Measurements from ENCODE around the gene MATCAP1. TPM values are rescaled to one million over a fixed set of nuclear protein-coding genes. Genes with fewer than 3 reads are reported as not detected.
A peak's percentile ranks its signal among the peaks of the same experiment; 100 is the strongest.

The MATCAP1 gene
- total and polyA plus RNA-seq, 7 experiments from 2014 or later: 0.48 to 88.1 (median 4.9) TPM

- intact Hi-C loops (cut with micrococcal nuclease): loop anchor here (1.0 to 2.0 kb wide), 6 partner anchors 10 to 288 kb away; partner anchors contain the start of genes TMEM208 (in 2 of the 2), ATP6V0D1 (in 1 of the 2), FHOD1 (in 1 of the 2) and MATCAP1 (in 1 of the 2)
- Histone ChIP-seq H3K27me3 (ENCODE audit: control insufficient read depth in 2 of 2, insufficient read depth in 2 of 2, low read length in 2 of 2) (no peaks in the 10 kb centered on the region), H3K4me1 (ENCODE audit: control insufficient read depth in 2 of 2, insufficient read depth in 2 of 2, low read length in 2 of 2) (peaks cover 22 to 26% of the 10 kb centered on the region in 2 donors), H3K4me3 (ENCODE audit: low read length) (peak overlapping the region; percentile 72), H3K36me3 (ENCODE audit: control insufficient read depth in 2 of 3, insufficient read depth in 3 of 3, low read length in 3 of 3) (peaks cover 7 to 42% (median 23%) of the 10 kb centered on the region in 3 experiments), H3K27ac (ENCODE audit: low read depth, low read length) (peak overlapping the region; percentile 94), H3K9me3 (ENCODE audit: control insufficient read depth in 2 of 3, low read length in 3 of 3) (no peaks in the 10 kb centered on the region)
- peak overlapping the region; percentile 83 to 93 (median 92) for H3K4me3 Mint-ChIP-seq
- peaks cover 0 to 3% (median 0%) of the 10 kb centered on the region in 5 donors for H3K27me3 Mint-ChIP-seq
- no peak for DNase-seq
- peaks cover 5 to 24% (median 10%) of the 10 kb centered on the region in 5 donors for H3K36me3 Mint-ChIP-seq
- no peaks in the 10 kb centered on the region for H3K9me3 Mint-ChIP-seq
- ChIA-PET POLR2A (interaction anchor here (0.8 to 1.9 kb wide), 5 partner anchors 10 to 34 kb away, joined by 3 to 7 read pairs (median 5); partner anchors contain the start of genes FBXL8, MATCAP1, TMEM208 and TRADD), CTCF (interaction anchor here (0.6 kb wide), 2 partner anchors 56 to 636 kb away, joined by 3 read pairs; partner anchors contain the start of gene SLC9A5)
- H3K27ac Mint-ChIP-seq: peak overlapping the region; percentile 41 to 93 (median 84)
- ATAC-seq: no peak
- H3K4me1 Mint-ChIP-seq: peaks cover 22 to 50% (median 46%) of the 10 kb centered on the region in 7 donors
Observed at GRCh38 chr16:67192781-67193361, 9.1 kb upstream of the MATCAP1 start.

GRCh38 chr16:67191995-67192681 lies 8.4 kb upstream of the MATCAP1 start, which contains the start of gene E2F4:
Gene E2F4 (plus strand): TSS chr16:67192155. CDS start chr16:67192228, 73 bp downstream.
- peaks cover 22 to 26% of the 10 kb centered on the region in 2 donors for H3K4me1 ChIP-seq (ENCODE audit: control insufficient read depth in 2 of 2, insufficient read depth in 2 of 2, low read length in 2 of 2)
- H3K27ac ChIP-seq (ENCODE audit: low read depth, low read length): peak within 1 kb of the TSS; percentile 94
- Mint-ChIP-seq H3K27ac (peak within 1 kb of the TSS; percentile 53 to 95 (median 91)), H3K4me3 (peak within 1 kb of the TSS; percentile 83 to 93 (median 92)), H3K9me3 (no peaks in the 10 kb centered on the region), H3K4me1 (peaks cover 22 to 50% (median 46%) of the 10 kb centered on the region in 7 donors), H3K36me3 (peaks cover 5 to 24% (median 10%) of the 10 kb centered on the region in 5 donors), H3K27me3 (peaks cover 0 to 3% (median 0%) of the 10 kb centered on the region in 5 donors)
- peak; percentile 72 to 88 (median 80) for DNase-seq
- H3K9me3 ChIP-seq (ENCODE audit: control insufficient read depth in 2 of 3, low read length in 3 of 3): no peaks in the 10 kb centered on the region
- H3K4me3 ChIP-seq (ENCODE audit: low read length): peak within 1 kb of the TSS; percentile 72
- peak; percentile 97 for ATAC-seq
- no peaks in the 10 kb centered on the region for H3K27me3 ChIP-seq (ENCODE audit: control insufficient read depth in 2 of 2, insufficient read depth in 2 of 2, low read length in 2 of 2)
- ChIA-PET POLR2A (interaction anchor here (1.1 to 1.9 kb wide), 4 partner anchors 9 to 35 kb away, joined by 4 to 7 read pairs (median 6); partner anchors contain the start of genes FBXL8, MATCAP1, TMEM208 and TRADD), CTCF (interaction anchor here (0.6 kb wide), 1 partner anchor 57 kb away, joined by 3 read pairs; the partner anchor contains the start of gene SLC9A5)
- peaks cover 7 to 35% (median 17%) of the 10 kb centered on the region in 3 experiments for H3K36me3 ChIP-seq (ENCODE audit: control insufficient read depth in 2 of 3, insufficient read depth in 3 of 3, low read length in 3 of 3)
- intact Hi-C loops (cut with micrococcal nuclease): loop anchor here (1.0 to 2.0 kb wide), 6 partner anchors 9 to 289 kb away; partner anchors contain the start of genes TMEM208 (in 2 of the 2), ATP6V0D1 (in 1 of the 2), FHOD1 (in 1 of the 2) and MATCAP1 (in 1 of the 2)

GRCh38 chr16:67191411-67191994 lies 7.7 kb upstream of the MATCAP1 start:
- intact Hi-C loops (cut with micrococcal nuclease): no loop called here
- peak overlapping the region; percentile 94 for H3K27ac ChIP-seq (ENCODE audit: low read depth, low read length)
- no peaks in the 10 kb centered on the region for H3K27me3 ChIP-seq (ENCODE audit: control insufficient read depth in 2 of 2, insufficient read depth in 2 of 2, low read length in 2 of 2)
- peaks cover 7 to 28% (median 11%) of the 10 kb centered on the region in 3 experiments for H3K36me3 ChIP-seq (ENCODE audit: control insufficient read depth in 2 of 3, insufficient read depth in 3 of 3, low read length in 3 of 3)
- H3K4me1 Mint-ChIP-seq: peaks cover 16 to 46% (median 40%) of the 10 kb centered on the region in 7 donors
- no peak for ATAC-seq
- ChIA-PET POLR2A (interaction anchor here (1.1 to 1.9 kb wide), 3 partner anchors 8 to 35 kb away, joined by 5 to 7 read pairs (median 6); partner anchors contain the start of genes FBXL8, MATCAP1, TMEM208 and TRADD), CTCF (no interaction called here)
- no peaks in the 10 kb centered on the region for H3K9me3 ChIP-seq (ENCODE audit: control insufficient read depth in 2 of 3, low read length in 3 of 3)
- H3K4me3 Mint-ChIP-seq: peak overlapping the region; percentile 83 to 93 (median 92)
- peaks cover 22 to 26% of the 10 kb centered on the region in 2 donors for H3K4me1 ChIP-seq (ENCODE audit: control insufficient read depth in 2 of 2, insufficient read depth in 2 of 2, low read length in 2 of 2)
- DNase-seq: no peak
- H3K27me3 Mint-ChIP-seq: peaks cover 0 to 5% (median 0%) of the 10 kb centered on the region in 5 donors
- peak overlapping the region; percentile 53 to 95 (median 91) for H3K27ac Mint-ChIP-seq
- peak overlapping the region; percentile 72 for H3K4me3 ChIP-seq (ENCODE audit: low read length)
- H3K9me3 Mint-ChIP-seq: no peaks in the 10 kb centered on the region
- H3K36me3 Mint-ChIP-seq: peaks cover 5 to 18% (median 6%) of the 10 kb centered on the region in 5 donors

GRCh38 chr16:67190448-67191399 lies 7.0 kb upstream of the MATCAP1 start:
- Mint-ChIP-seq H3K27me3 (peaks cover 0 to 8% (median 0%) of the 10 kb centered on the region in 5 donors), H3K4me1 (peaks cover 8 to 40% (median 34%) of the 10 kb centered on the region in 7 donors), H3K27ac (peak overlapping the region in 2 of 9 donors; percentile 53 to 93), H3K4me3 (peak overlapping the region in 8 of 10 donors; percentile 20 to 92 (median 89)), H3K36me3 (peaks cover 0 to 12% (median 0%) of the 10 kb centered on the region in 5 donors), H3K9me3 (no peaks in the 10 kb centered on the region)
- POLR2A ChIA-PET: interaction anchor here (0.5 kb wide), 1 partner anchor 165 kb away, joined by 3 read pairs; no protein-coding TSS in a partner anchor
- no peak for ATAC-seq
- intact Hi-C loops (cut with micrococcal nuclease): no loop called here
- CTCF ChIA-PET: interaction anchor here (1.2 to 1.7 kb wide), 2 partner anchors 36 to 54 kb away, joined by 4 read pairs; no protein-coding TSS in a partner anchor
- peaks cover 7 to 21% (median 10%) of the 10 kb centered on the region in 3 experiments for H3K36me3 ChIP-seq (ENCODE audit: control insufficient read depth in 2 of 3, insufficient read depth in 3 of 3, low read length in 3 of 3)
- H3K9me3 ChIP-seq (ENCODE audit: control insufficient read depth in 2 of 3, low read length in 3 of 3): no peaks in the 10 kb centered on the region
- no peak for DNase-seq
- peaks cover 24 to 27% of the 10 kb centered on the region in 2 donors for H3K4me1 ChIP-seq (ENCODE audit: control insufficient read depth in 2 of 2, insufficient read depth in 2 of 2, low read length in 2 of 2)
- no peaks in the 10 kb centered on the region for H3K27me3 ChIP-seq (ENCODE audit: control insufficient read depth in 2 of 2, insufficient read depth in 2 of 2, low read length in 2 of 2)
- H3K4me3 ChIP-seq (ENCODE audit: low read length): no peak overlapping the region
- H3K27ac ChIP-seq (ENCODE audit: low read depth, low read length): no peak overlapping the region

GRCh38 chr16:67190041-67190440 lies 6.3 kb upstream of the MATCAP1 start, which contains the start of gene EXOC3L1:
Gene EXOC3L1 (minus strand): TSS chr16:67190136. CDS start chr16:67189676, 460 bp downstream.
- Mint-ChIP-seq H3K27me3 (peaks cover 0 to 15% (median 0%) of the 10 kb centered on the region in 5 donors), H3K27ac (no peak within 1 kb of the TSS)
- POLR2A ChIA-PET: no interaction called here

More at GRCh38 chr16:67190041-67190440, 6.3 kb upstream of the MATCAP1 start, which contains the start of gene EXOC3L1:
- H3K36me3 ChIP-seq (ENCODE audit: control insufficient read depth in 2 of 3, insufficient read depth in 3 of 3, low read length in 3 of 3): peaks cover 7 to 14% (median 10%) of the 10 kb centered on the region in 3 experiments
- intact Hi-C loops (cut with micrococcal nuclease): no loop called here
- CTCF ChIA-PET: interaction anchor here (1.2 to 1.7 kb wide), 2 partner anchors 35 to 54 kb away, joined by 4 read pairs; no protein-coding TSS in a partner anchor
- H3K27me3 ChIP-seq (ENCODE audit: control insufficient read depth in 2 of 2, insufficient read depth in 2 of 2, low read length in 2 of 2): no peaks in the 10 kb centered on the region
- peaks cover 31 to 34% of the 10 kb centered on the region in 2 donors for H3K4me1 ChIP-seq (ENCODE audit: control insufficient read depth in 2 of 2, insufficient read depth in 2 of 2, low read length in 2 of 2)
- H3K9me3 ChIP-seq (ENCODE audit: control insufficient read depth in 2 of 3, low read length in 3 of 3): no peaks in the 10 kb centered on the region
- Mint-ChIP-seq H3K4me1 (peaks cover 13 to 44% (median 37%) of the 10 kb centered on the region in 7 donors), H3K36me3 (peaks cover 0 to 10% (median 0%) of the 10 kb centered on the region in 5 donors), H3K4me3 (peak within 1 kb of the TSS in 4 of 10 donors; percentile 23 to 92 (median 42)), H3K9me3 (no peaks in the 10 kb centered on the region)
- no peak within 1 kb of the TSS for H3K4me3 ChIP-seq (ENCODE audit: low read length)
- no peak for DNase-seq
- no peak within 1 kb of the TSS for H3K27ac ChIP-seq (ENCODE audit: low read depth, low read length)
- no peak for ATAC-seq

Measured in naive thymus-derived CD4-positive, alpha-beta T cell (primary cell).